ENCODE results near the gene BORCS8.

- TF ChIP-seq ZNF780A (CRISPR knock-in tag; IDR thresholded peaks at IDR 0.05) (no peak), BHLHE40 (IDR thresholded peaks at IDR 0.05; ENCODE audit: low read length) (no peak), ETV6 (CRISPR knock-in tag; conservative IDR thresholded peaks at IDR 0.05) (no peak)
Observed at GRCh38 chr19:19223060-19223459, 31.1 kb upstream of the BORCS8 start.
